Hippocampal formation (tissue), 2 donors: ENCODE measurements around the gene BORCS6.

Source experiments
- DNase-seq, 2 donors: peaks; one replicate each; lab custom pipeline; 2025; lab: John Stamatoyannopoulos, UW

BORCS6 gene

DNA sequence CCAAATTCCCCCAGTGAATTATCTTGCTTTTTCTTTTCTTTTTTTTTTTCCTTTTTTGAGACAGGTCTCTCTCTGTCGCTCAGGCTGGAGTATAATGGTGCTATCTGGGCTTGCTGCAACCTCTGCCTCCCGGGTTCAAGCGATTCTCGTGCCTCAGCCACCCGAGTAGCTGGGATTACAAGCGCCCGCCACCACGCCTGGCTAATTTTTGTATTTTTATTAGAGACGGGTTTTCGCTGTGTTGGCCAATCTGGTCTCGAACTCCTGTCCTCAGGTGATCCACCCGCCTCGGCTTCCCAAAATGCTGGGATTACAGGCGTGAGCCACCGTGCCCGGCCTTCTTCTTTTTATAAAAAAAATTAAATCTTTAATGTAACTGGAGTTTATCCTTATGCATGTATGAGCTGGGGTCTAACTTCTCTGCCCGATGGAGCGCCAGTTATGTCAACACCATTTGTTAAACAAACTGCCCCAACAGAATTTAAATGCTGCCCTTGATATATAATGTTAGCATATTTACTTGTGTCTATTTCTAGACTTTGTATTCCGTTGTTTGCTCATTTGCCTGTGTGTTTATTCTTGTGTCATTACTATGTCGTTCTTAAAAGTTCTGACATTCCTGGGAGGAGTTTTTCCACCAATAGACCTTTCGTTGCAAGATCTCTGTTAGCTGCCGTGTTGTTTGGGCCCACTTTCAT lies 20.9 kb upstream of the BORCS6 start:
- no peak for DNase-seq

DNA sequence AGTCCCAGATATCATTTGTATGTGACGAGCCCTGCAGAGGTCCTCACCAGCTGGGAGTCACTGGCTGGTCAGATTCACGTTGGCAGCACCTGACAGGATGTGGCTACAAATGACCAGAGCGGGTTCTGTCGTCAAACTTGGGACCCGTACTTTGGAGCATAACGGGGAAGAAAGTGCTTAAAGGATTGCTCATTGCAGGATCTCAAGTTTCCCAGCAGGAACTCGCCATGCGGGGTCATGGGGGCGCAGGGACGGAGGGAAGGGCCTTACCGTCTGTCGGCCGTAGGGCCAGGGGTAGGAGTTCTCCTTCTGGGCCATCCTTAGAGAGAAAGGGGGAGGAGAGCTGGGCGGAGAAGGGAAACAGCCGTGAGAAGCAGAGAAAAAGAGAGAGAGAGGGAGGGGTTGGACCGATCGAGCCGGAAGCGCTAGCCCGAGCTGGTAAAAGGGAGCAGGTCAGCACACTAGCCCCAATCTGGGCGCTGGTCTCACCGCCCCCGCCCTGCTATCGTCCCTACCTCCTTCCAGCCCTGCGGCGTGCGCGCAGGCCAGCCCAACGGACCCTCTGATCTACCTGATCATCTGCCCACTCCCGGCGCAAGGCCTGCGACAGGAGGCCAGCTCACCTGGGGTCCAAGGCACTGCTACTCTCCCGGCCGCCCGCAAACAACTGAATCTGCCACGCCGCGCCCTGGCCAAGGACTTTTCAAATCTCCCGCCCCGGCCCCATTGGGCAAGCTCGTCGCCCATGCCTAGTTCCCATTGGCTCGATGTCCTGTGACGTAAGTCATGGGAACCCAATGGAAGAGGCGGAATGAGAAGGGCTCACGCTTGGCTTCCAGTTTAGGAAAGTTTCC lies 20.2 kb upstream of the BORCS6 start, which contains the start of gene AURKB:
AURKB (minus strand) TSS at position 669 of the 854 bp plus-strand sequence; CDS start at position 318, 351 bp downstream.
- DNase-seq: peak; percentile 84 to 87

- no peak for DNase-seq
Observed at GRCh38 chr17:8206536-8206935, 16.6 kb upstream of the BORCS6 start.

GRCh38 chr17:8204761-8205555 lies 15.0 kb upstream of the BORCS6 start:
- no peak for DNase-seq

DNA sequence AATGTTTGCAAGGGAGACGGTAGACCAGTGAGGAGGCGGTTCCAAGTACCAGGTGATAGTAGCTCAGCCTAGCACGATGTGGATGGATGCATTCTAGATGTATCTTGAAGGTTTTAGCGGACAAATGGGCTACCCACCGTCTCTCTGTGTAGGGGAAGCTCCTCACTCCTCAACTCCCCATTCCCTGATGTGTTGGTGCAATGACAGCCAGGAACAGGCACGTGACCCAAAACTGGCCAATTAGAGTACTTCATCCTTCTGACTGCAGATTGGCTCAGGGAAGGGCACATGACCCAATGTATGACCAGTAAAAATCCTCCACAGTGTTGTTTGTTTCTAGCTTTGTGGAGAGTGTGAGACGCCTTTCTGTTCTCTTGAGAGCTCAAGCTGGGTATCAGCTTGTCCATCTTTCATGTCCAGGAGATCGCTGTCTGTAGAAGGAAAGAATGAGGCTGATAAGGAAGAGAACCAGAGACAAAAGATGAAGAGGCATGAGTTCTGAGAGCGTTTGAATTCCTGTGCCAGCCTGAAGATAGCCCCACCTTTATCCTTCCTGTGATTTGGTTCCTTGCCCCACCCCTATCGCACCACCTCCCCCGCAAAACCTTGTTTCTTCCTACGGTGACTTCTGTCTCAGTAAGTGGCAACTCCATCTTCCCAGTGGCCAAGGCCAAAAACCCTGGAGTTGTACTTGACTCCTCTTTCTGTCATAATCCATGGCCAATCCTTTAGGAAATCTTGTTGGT lies 2.3 kb upstream of the BORCS6 start:
- peak; percentile 92 to 98 for DNase-seq

DNA sequence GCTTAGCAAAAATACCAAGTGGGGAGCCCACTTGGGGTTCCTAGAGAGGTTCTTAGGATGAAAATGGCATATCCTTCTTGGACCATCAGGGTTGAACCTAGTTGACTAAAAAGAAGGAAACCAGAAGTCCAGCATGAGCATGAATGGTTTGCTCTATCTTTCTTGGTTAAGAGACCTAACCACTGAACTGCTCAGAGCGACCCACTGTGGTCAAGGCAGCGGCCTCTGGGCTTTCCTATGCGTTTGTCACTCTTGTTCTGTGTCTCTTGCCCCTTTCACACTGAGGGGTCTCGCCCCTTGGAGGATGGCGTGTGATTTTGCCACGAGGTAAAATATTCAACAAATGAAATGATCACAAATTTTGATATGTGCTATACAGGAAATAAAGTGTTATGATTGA lies 526 bp upstream of the BORCS6 start:
- DNase-seq: no peak

DNA sequence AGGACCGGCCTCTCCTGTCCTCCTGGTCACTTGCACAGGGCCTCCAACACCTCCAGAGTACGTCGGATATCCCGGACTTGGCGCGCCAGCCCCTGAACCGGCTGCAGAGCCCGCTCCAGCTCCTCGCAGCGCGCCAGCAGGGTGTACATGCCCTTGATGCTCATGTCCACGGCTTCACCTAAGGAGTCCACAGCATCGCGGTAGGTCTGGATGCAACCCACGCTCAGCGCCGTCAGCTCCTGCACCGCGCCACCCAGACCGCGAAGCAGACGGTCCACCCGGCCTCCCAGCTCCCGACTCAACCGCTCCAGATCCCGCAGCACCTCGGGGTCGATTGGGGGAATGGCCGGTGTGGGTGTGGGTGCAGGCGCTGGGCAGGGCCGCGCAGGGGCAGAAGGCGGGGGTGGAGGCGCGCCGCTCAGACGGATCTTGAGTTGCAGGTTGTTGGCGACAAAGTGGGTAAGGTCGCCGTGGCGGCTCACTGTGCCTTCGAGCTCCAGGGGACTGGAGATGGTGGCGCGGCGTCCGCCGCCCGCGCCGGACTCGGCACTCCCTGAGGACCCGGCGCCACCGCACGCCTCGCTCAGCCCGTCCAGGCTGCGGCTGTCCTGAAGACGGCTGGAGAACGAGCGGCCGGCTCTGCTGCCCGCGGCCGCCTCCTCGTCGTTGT lies 804 bp downstream of the BORCS6 start:
- DNase-seq: no peak

DNA sequence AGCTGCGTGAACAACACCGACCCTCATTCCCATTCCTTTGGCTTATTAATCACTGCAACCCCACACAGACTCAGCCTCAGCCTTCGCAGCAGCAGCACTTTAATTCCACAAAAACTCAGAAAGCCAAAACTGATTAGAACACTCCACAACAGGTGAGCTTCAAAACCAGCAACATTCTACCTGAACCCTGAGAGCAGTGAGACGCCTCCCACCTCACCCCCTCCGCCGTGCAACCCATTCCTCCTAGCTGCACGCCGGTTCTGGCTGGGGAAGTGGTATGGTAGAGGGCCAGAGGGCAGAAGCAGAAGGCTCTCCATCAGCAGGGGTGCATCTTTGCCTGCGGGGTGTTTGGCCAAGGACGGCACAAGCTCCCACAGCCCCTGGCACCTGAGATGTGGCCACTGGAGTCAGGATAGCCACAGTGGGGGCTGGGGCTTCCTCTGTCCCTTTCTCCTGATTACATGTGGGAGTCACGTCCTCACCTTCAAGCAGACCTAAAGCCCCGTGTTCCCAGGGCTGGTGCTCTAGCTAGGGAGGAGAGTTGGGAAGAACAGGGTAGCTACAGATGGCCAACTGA lies 1.6 kb downstream of the BORCS6 start:
- DNase-seq: no peak

GRCh38 chr17:8187517-8188262 lies 2.3 kb downstream of the BORCS6 start:
- peak; percentile 86 to 88 for DNase-seq

- DNase-seq: peak; percentile 87 to 92
Observed at GRCh38 chr17:8186787-8187516, 3.0 kb downstream of the BORCS6 start.

- no peak for DNase-seq
Observed at GRCh38 chr17:8186446-8186786, 3.6 kb downstream of the BORCS6 start.

- peak; percentile 78 to 81 for DNase-seq
Observed at GRCh38 chr17:8185582-8186445, 4.2 kb downstream of the BORCS6 start.

DNA sequence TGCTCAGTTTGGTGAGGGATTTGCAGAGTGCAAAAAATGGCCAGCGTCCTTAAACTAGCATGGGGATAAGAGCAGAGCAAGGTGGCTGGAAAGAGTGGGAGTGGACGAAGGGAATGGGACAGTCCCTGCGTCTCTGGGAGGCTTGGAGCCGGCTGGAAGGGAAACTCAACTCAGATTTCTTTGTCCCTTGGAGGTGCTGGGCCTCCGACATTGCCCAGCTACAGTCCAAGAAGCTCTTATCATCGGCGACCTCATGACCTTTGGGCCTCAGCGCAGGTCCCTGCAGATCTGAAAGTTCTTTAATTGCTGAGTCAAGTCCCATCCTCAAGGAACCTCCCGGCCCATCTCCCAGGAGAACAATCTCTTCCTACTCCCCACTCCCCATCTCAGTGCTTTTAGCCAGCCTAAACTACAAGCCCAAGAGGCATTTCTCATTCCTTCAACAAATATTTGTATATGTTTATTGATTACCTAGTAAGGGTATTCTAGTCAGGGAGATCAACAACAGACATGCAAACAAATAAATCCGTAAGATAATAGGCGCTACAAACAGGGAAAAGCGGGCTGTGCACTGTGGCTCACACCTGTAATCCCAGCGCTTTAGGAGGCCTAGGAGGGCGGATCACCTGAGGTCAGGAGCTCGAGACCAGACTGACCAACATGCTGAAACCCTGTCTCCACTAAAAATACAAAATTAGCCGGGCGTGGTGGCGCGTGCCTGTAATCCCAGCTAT lies 12.8 kb downstream of the BORCS6 start:
- no peak for DNase-seq

- peak; percentile 52 to 69 for DNase-seq
Observed at GRCh38 chr17:8176197-8176940, 13.6 kb downstream of the BORCS6 start, which contains the start of gene TMEM107. Gene TMEM107, minus strand, starts transcription at chr17:8176380. Its CDS starts 94 bp downstream, at chr17:8176286.

DNA sequence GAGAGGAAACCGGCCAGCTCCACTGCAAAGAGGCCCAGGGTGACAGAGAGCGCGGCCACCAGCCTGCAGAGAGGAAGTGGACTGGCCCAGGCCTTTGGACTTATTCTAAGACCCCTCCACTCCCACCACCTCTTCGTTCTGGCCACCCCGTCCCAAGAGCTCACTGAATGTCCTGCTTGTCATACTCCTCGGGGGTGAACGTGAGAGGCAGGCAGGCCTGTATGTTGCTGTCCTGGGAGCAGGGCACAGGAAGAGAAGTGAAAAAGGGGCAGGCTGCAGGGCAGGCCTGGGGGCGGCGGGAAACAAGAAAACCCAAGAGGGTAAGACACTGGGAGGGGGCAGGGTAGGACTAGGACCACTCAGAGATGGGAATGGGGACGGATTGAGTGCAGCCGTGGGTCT lies 14.2 kb downstream of the BORCS6 start:
- DNase-seq: no peak

DNA sequence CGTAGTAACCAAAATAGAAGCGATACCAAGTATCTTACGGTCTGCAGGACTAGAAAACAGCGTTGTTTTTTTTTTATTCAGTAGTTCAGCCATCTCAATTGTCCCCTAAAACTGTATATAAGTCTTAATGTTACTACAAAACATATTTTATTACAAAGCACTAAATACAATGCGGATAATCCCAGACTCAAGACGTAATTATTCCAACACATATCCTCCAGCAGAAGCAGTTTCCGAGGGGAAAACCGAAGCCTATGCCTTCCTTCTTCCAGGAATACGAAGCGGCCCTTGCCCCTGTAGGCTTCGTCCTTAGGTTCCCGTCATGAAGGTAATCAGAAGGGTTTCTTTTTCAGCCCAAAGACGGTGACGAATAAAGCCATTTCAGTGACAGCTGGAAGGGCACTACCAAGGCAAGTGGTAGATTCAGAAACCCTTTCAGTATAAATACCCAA lies 16.1 kb downstream of the BORCS6 start:
- no peak for DNase-seq
